BLaER1 treated with 17β-estradiol and CSF1 and Interleukin-3, amounts not matched to agents 10 nM and 100 nM (cell line): ENCODE results near the gene ZNF544.

Experiments
- H3K27ac ChIP-seq, 11 experiments: shearing (Covaris generic); formaldehyde crosslinking; 2 replicates each; pipeline ENCODE4 v1.8.1; 2022
- H3K27me3 ChIP-seq, 11 experiments: shearing (Covaris generic); formaldehyde crosslinking; 2 replicates each; pipeline ENCODE4 v1.8.1; 2022
- H3K36me3 ChIP-seq, 11 experiments: shearing (Covaris generic); formaldehyde crosslinking; 2 replicates each; pipeline ENCODE4 v1.8.1; 2022
- H3K4me1 ChIP-seq, 10 experiments: shearing (Covaris generic); formaldehyde crosslinking; 2 replicates each; pipeline ENCODE4 v1.8.1; 2022
- H3K4me2 ChIP-seq, 11 experiments: shearing (Covaris generic); formaldehyde crosslinking; 2 replicates each; pipeline ENCODE4 v1.8.1; 2022
- H3K4me3 ChIP-seq, 10 experiments: shearing (Covaris generic); formaldehyde crosslinking; 2 replicates each; pipeline ENCODE4 v1.8.1; 2022
- H3K9ac ChIP-seq, 11 experiments: shearing (Covaris generic); formaldehyde crosslinking; 2 replicates each; pipeline ENCODE4 v1.8.1; 2022
- H3K9me3 ChIP-seq, 11 experiments: shearing (Covaris generic); formaldehyde crosslinking; replicated peaks in 1 of 11; 2 replicates each; pipeline ENCODE4 v1.8.1; 2022
- H4K20me1 ChIP-seq, 11 experiments: shearing (Covaris generic); formaldehyde crosslinking; 2 replicates each; pipeline ENCODE4 v1.8.1; 2022
- Cebpa-rat ChIP-seq, 11 experiments: shearing (Covaris generic); IDR thresholded peaks; 2 replicates each; pipeline ENCODE4 v1.8.1; 2022

Gene ZNF544

GRCh38 chr19:58204566-58204965 is 24.1 kb upstream of the ZNF544 start:
- Histone ChIP-seq H3K27me3 (no peaks in the 10 kb centered on the region), H3K9ac (no peak overlapping the region), H3K4me2 (no peak overlapping the region), H3K27ac (no peak overlapping the region), H3K9me3 (peaks cover 100% of the 10 kb centered on the region in 11 experiments), H3K4me3 (peak overlapping the region in 9 of 10 experiments; percentile 16 to 58 (median 32); a peak in 14 of 20 replicates), H3K36me3 (peaks cover 100% of the 10 kb centered on the region in 11 experiments), H4K20me1 (no peaks in the 10 kb centered on the region; a peak in 1 of 22 replicates), H3K4me1 (no peaks in the 10 kb centered on the region)
- no peak for TF ChIP-seq Cebpa-rat (IDR thresholded peaks at IDR 0.05)

GRCh38 chr19:58209577-58209976 is 19.1 kb upstream of the ZNF544 start:
- TF ChIP-seq Cebpa-rat (IDR thresholded peaks at IDR 0.05), result no peak
- Histone ChIP-seq H4K20me1 (no peaks in the 10 kb centered on the region; a peak in 1 of 22 replicates), H3K36me3 (peaks cover 98 to 100% (median 100%) of the 10 kb centered on the region in 11 experiments), H3K4me2 (no peak overlapping the region), H3K27me3 (peaks cover 0 to 4% (median 0%) of the 10 kb centered on the region in 11 experiments; a peak in 1 of 22 replicates), H3K27ac (no peak overlapping the region), H3K4me3 (peak overlapping the region in 9 of 10 experiments; percentile 15 to 59 (median 31); a peak in 16 of 20 replicates), H3K9me3 (peaks cover 100% of the 10 kb centered on the region in 11 experiments), H3K4me1 (no peaks in the 10 kb centered on the region), H3K9ac (no peak overlapping the region)

GRCh38 chr19:58212336-58213074 is 16.2 kb upstream of the ZNF544 start:
- no peaks in the 10 kb centered on the region for H3K4me1 ChIP-seq
- H3K36me3 ChIP-seq, result peaks cover 68 to 78% (median 75%) of the 10 kb centered on the region in 11 experiments
- peaks cover 93 to 100% (median 100%) of the 10 kb centered on the region in 11 experiments for H3K9me3 ChIP-seq

GRCh38 chr19:58213075-58213369 is 15.7 kb upstream of the ZNF544 start:
- Histone ChIP-seq H3K9me3 (peaks cover 92 to 100% (median 99%) of the 10 kb centered on the region in 11 experiments), H3K36me3 (peaks cover 63 to 73% (median 70%) of the 10 kb centered on the region in 11 experiments), H3K4me2 (no peak overlapping the region), H3K4me1 (no peaks in the 10 kb centered on the region), H3K9ac (no peak overlapping the region), H3K27ac (no peak overlapping the region), H3K27me3 (peaks cover 0 to 4% (median 0%) of the 10 kb centered on the region in 11 experiments; a peak in 1 of 22 replicates), H3K4me3 (peak overlapping the region in 7 of 10 experiments; percentile 19 to 54 (median 30); a peak in 9 of 20 replicates), H4K20me1 (no peaks in the 10 kb centered on the region)
- no peak for TF ChIP-seq Cebpa-rat (IDR thresholded peaks at IDR 0.05)

More at GRCh38 chr19:58212336-58213074, 16.2 kb upstream of the ZNF544 start:
- no peak overlapping the region for H3K27ac ChIP-seq
- H4K20me1 ChIP-seq, result no peaks in the 10 kb centered on the region
- peaks cover 0 to 4% (median 0%) of the 10 kb centered on the region in 11 experiments; a peak in 1 of 22 replicates for H3K27me3 ChIP-seq
- TF ChIP-seq Cebpa-rat (IDR thresholded peaks at IDR 0.05), result peak in 3 of 11 experiments; percentile 11 to 69 (median 35); a peak in 3 of 22 replicates
- no peak overlapping the region for H3K4me2 ChIP-seq
- H3K4me3 ChIP-seq, result peak overlapping the region in 7 of 10 experiments; percentile 19 to 54 (median 30); a peak in 13 of 20 replicates
- H3K9ac ChIP-seq, result no peak overlapping the region

GRCh38 chr19:58217069-58217481 is 11.6 kb upstream of the ZNF544 start:
- Histone ChIP-seq H4K20me1 (no peaks in the 10 kb centered on the region), H3K9ac (no peak overlapping the region), H3K4me3 (no peak overlapping the region), H3K4me2 (no peak overlapping the region), H3K4me1 (no peaks in the 10 kb centered on the region), H3K9me3 (peaks cover 55 to 84% (median 67%) of the 10 kb centered on the region in 11 experiments), H3K27ac (no peak overlapping the region), H3K36me3 (peaks cover 23 to 32% (median 29%) of the 10 kb centered on the region in 11 experiments), H3K27me3 (no peaks in the 10 kb centered on the region)
- TF ChIP-seq Cebpa-rat (IDR thresholded peaks at IDR 0.05), result no peak

GRCh38 chr19:58217607-58218391 is 10.9 kb upstream of the ZNF544 start:
- H3K4me2 ChIP-seq, result no peak overlapping the region
- H3K27ac ChIP-seq, result no peak overlapping the region
- H3K4me1 ChIP-seq, result no peaks in the 10 kb centered on the region
- no peak for TF ChIP-seq Cebpa-rat (IDR thresholded peaks at IDR 0.05)
- no peaks in the 10 kb centered on the region for H3K27me3 ChIP-seq
- peaks cover 15 to 25% (median 22%) of the 10 kb centered on the region in 11 experiments for H3K36me3 ChIP-seq
- H3K4me3 ChIP-seq, result no peak overlapping the region
- no peak overlapping the region for H3K9ac ChIP-seq
- H4K20me1 ChIP-seq, result no peaks in the 10 kb centered on the region
- H3K9me3 ChIP-seq, result peaks cover 48 to 81% (median 63%) of the 10 kb centered on the region in 11 experiments

GRCh38 chr19:58218899-58219298 is 9.8 kb upstream of the ZNF544 start:
- no peak for TF ChIP-seq Cebpa-rat (IDR thresholded peaks at IDR 0.05)
- no peak overlapping the region for H3K4me2 ChIP-seq
- no peaks in the 10 kb centered on the region for H3K4me1 ChIP-seq
- no peaks in the 10 kb centered on the region for H4K20me1 ChIP-seq
- H3K9ac ChIP-seq, result no peak overlapping the region
- H3K27ac ChIP-seq, result no peak overlapping the region
- H3K27me3 ChIP-seq, result no peaks in the 10 kb centered on the region
- no peak overlapping the region for H3K4me3 ChIP-seq
- H3K36me3 ChIP-seq, result peaks cover 4 to 14% (median 11%) of the 10 kb centered on the region in 11 experiments
- peaks cover 46 to 81% (median 63%) of the 10 kb centered on the region in 11 experiments for H3K9me3 ChIP-seq

GRCh38 chr19:58227964-58228584 is 640 bp upstream of the ZNF544 start:
- Histone ChIP-seq H4K20me1 (no peaks in the 10 kb centered on the region), H3K9ac (peak overlapping the region; percentile 79 to 90 (median 86)), H3K27me3 (no peaks in the 10 kb centered on the region), H3K4me3 (peak overlapping the region; percentile 71 to 86 (median 79)), H3K36me3 (peaks cover 36 to 38% (median 38%) of the 10 kb centered on the region in 11 experiments), H3K4me2 (peak overlapping the region; percentile 86 to 98 (median 92)), H3K27ac (peak overlapping the region; percentile 66 to 92 (median 87); a peak in 21 of 22 replicates), H3K9me3 (peaks cover 76 to 85% (median 81%) of the 10 kb centered on the region in 11 experiments), H3K4me1 (peaks cover 18 to 28% (median 22%) of the 10 kb centered on the region in 10 experiments)
- no peak for TF ChIP-seq Cebpa-rat (IDR thresholded peaks at IDR 0.05)
